ENCODE measurements around the gene PNPT1.

- TF ChIP-seq, protein P1, sequence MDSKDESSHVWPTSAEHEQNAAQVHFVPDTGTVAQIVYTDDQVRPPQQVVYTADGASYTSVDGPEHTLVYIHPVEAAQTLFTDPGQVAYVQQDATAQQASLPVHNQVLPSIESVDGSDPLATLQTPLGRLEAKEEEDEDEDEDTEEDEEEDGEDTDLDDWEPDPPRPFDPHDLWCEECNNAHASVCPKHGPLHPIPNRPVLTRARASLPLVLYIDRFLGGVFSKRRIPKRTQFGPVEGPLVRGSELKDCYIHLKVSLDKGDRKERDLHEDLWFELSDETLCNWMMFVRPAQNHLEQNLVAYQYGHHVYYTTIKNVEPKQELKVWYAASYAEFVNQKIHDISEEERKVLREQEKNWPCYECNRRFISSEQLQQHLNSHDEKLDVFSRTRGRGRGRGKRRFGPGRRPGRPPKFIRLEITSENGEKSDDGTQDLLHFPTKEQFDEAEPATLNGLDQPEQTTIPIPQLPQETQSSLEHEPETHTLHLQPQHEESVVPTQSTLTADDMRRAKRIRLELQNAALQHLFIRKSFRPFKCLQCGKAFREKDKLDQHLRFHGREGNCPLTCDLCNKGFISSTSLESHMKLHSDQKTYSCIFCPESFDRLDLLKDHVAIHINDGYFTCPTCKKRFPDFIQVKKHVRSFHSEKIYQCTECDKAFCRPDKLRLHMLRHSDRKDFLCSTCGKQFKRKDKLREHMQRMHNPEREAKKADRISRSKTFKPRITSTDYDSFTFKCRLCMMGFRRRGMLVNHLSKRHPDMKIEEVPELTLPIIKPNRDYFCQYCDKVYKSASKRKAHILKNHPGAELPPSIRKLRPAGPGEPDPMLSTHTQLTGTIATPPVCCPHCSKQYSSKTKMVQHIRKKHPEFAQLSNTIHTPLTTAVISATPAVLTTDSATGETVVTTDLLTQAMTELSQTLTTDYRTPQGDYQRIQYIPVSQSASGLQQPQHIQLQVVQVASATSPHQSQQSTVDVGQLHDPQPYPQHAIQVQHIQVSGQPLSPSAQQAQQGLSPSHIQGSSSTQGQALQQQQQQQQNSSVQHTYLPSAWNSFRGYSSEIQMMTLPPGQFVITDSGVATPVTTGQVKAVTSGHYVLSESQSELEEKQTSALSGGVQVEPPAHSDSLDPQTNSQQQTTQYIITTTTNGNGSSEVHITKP (IDR thresholded peaks at IDR 0.05; ENCODE audit: partially characterized antibody) = no peak
- TF ChIP-seq POU5F1 (IDR thresholded peaks at IDR 0.05; ENCODE audit: borderline replicate concordance, low read depth, low read length, partially characterized antibody) (no peak), TCF7 (IDR thresholded peaks at IDR 0.05; ENCODE audit: borderline replicate concordance) (no peak), CTCF (IDR thresholded peaks at IDR 0.05 in 2 of 3, conservative IDR thresholded peaks at IDR 0.05 in 1 of 3; ENCODE audit: insufficient read depth in 2 of 3, low read depth in 1 of 3, low read length in 3 of 3) (no peak), KLF6 (CRISPR knock-in tag; IDR thresholded peaks at IDR 0.05; ENCODE audit: borderline replicate concordance) (no peak), KLF10 (CRISPR knock-in tag; IDR thresholded peaks at IDR 0.05) (no peak)
Measured at GRCh38 chr2:55721596-55722215, 28.1 kb upstream of the PNPT1 start.

Data from K562 (cell line).